22Rv1 (cell line): ENCODE measurements around the gene ASTN2.

Experiments used
- ZFX ChIP-seq: fragments of 450-650 bp; IDR thresholded peaks from 2 replicates; pipeline ENCODE4 v1.6.1; 2017; ENCODE audit warnings: antibody characterized with exemption, borderline replicate concordance
- TF ChIP-seq, protein P1 (sequence below): fragments of 450-650 bp; IDR thresholded peaks from 2 replicates; pipeline ENCODE4 v1.5.1; 2017; ENCODE audit warnings: mild to moderate bottlenecking

DNA sequence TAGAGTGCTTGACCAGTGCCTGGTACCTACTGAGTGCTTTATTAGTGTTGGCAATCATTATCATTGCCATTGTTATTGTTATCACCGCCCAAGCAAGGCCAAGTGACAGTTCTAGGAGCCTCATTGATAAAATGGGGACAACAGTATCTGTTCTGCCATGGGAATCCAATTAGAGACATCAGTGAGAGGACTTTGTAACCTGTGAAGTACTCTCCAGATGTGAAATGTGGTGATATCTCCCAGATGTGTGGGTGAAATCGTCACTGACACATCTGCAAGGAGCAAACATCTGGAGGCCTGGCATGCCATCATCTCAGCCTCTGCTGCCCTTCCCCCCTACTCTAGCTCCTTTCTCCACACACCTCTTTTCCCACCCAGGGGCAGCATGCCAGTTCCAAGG lies 1000.5 kb downstream of the ASTN2 start:
- TF ChIP-seq, protein P1, sequence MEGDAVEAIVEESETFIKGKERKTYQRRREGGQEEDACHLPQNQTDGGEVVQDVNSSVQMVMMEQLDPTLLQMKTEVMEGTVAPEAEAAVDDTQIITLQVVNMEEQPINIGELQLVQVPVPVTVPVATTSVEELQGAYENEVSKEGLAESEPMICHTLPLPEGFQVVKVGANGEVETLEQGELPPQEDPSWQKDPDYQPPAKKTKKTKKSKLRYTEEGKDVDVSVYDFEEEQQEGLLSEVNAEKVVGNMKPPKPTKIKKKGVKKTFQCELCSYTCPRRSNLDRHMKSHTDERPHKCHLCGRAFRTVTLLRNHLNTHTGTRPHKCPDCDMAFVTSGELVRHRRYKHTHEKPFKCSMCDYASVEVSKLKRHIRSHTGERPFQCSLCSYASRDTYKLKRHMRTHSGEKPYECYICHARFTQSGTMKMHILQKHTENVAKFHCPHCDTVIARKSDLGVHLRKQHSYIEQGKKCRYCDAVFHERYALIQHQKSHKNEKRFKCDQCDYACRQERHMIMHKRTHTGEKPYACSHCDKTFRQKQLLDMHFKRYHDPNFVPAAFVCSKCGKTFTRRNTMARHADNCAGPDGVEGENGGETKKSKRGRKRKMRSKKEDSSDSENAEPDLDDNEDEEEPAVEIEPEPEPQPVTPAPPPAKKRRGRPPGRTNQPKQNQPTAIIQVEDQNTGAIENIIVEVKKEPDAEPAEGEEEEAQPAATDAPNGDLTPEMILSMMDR = no peak
- TF ChIP-seq ZFX = no peak
